K562 (cell line): ENCODE measurements around the gene THOP1. TPM values are rescaled to one million over a fixed set of nuclear protein-coding genes. Genes with fewer than 3 reads are reported as not detected.

Experiments used
- ATF1 ChIP-seq, 2 experiments: fragments of 450-650 bp in 1 of 2; IDR thresholded peaks; 2 replicates each; pipeline ENCODE4 v1.6.1; 2016; ENCODE audit warnings: missing compliant biosample characterization in 1 of 2, missing genetic modification characterization in 1 of 2
- CAMTA2 ChIP-seq: fragments of 250-450 bp; sonication (Bioruptor Pico); conservative IDR thresholded peaks from 2 replicates; pipeline ENCODE4 v1.5.1; 2022
- CEBPB ChIP-seq: fragments of 450-650 bp; IDR thresholded peaks from 2 replicates; pipeline ENCODE4 v1.6.1; 2016; ENCODE audit warnings: missing genetic modification characterization, missing compliant biosample characterization
- E2F3 ChIP-seq: fragments of 250-450 bp; sonication (Bioruptor Pico); IDR thresholded peaks from 2 replicates; pipeline ENCODE4 v1.4.0; 2020; ENCODE audit warnings: mild to moderate bottlenecking
- E2F5 ChIP-seq: sonication (generic); formaldehyde crosslinking; IDR thresholded peaks from 2 replicates; pipeline ENCODE4 v1.8.0; 2022; ENCODE audit warnings: mild to moderate bottlenecking, missing genetic modification reagents
- FOXP4 ChIP-seq: sonication (generic); formaldehyde crosslinking; IDR thresholded peaks from 2 replicates; pipeline ENCODE4 v1.8.0; 2022; ENCODE audit warnings: mild to moderate bottlenecking, missing genetic modification reagents, borderline replicate concordance
- GATAD2B ChIP-seq: fragments of 450-650 bp; IDR thresholded peaks from 2 replicates; pipeline ENCODE4 v1.6.1; 2017; ENCODE audit warnings: mild to moderate bottlenecking, borderline replicate concordance
- HNRNPLL ChIP-seq: fragments of 200-400 bp; formaldehyde crosslinking; IDR thresholded peaks from 2 replicates; pipeline ENCODE4 v1.6.1; 2017; ENCODE audit warnings: low read length, low read depth, mild to moderate bottlenecking; ENCODE audit not compliant: poor library complexity, severe bottlenecking
- MXD1 ChIP-seq: fragments of 250-450 bp; sonication (Bioruptor Pico); IDR thresholded peaks from 2 replicates; pipeline ENCODE4 v1.8.0; 2021; ENCODE audit warnings: borderline replicate concordance, mild to moderate bottlenecking, moderate library complexity; ENCODE audit not compliant: poor library complexity, severe bottlenecking
- MYC ChIP-seq, 2 experiments: fragments of 250-450 bp in 1 of 2; sonication (Bioruptor Pico) in 1 of 2; IDR thresholded peaks; 2 replicates each; pipeline versions ENCODE4 v1.5.1 to v1.6.1; 2012 to 2021; ENCODE audit warnings: low read depth in 2 of 2, borderline replicate concordance in 1 of 2, improper control_type of control experiment in 1 of 2, low read length in 1 of 2, mild to moderate bottlenecking in 1 of 2, moderate library complexity in 1 of 2
- POLR2AphosphoS2 ChIP-seq: IDR thresholded peaks from 2 replicates; pipeline ENCODE4 v1.6.1; 2012; ENCODE audit warnings: low read length, improper control_type of control experiment
- RBBP5 ChIP-seq: fragments of 200-600 bp; sonication (generic); IDR thresholded peaks from 2 replicates; pipeline ENCODE4 v1.6.1; 2012; ENCODE audit warnings: borderline replicate concordance, mild to moderate bottlenecking, low read length, control low read depth, inconsistent platforms; ENCODE audit not compliant: insufficient read depth, poor library complexity, severe bottlenecking
- RFX7 ChIP-seq: fragments of 250-450 bp; sonication (Bioruptor Pico); IDR thresholded peaks from 2 replicates; pipeline ENCODE4 v1.5.1; 2021; ENCODE audit warnings: mild to moderate bottlenecking
- TFE3 ChIP-seq: fragments of 450-650 bp; formaldehyde crosslinking; IDR thresholded peaks from 2 replicates; pipeline ENCODE4 v1.4.0; 2020; ENCODE audit warnings: mild to moderate bottlenecking, mixed read lengths
- polyA plus RNA-seq, 8 experiments: library from polyadenylated mRNA; depleted of rRNA in 4 of 8; stranded (reverse) in 5 of 8; unstranded in 3 of 8; fragments of >200 nt; fragmentation: Nextera tagmentation in 2 of 8; fragmentation: Illumina TruSeq in 1 of 8; extraction: Ambion mirVana in 2 of 8; extraction: Trizol in 1 of 8; gene quantifications; 2 replicates each; pipeline versions ENCODE4 v1.2.1 to v1.2.3, GENCODE V29; 2011 to 2014; ENCODE audit warnings: inconsistent platforms in 1 of 8, missing spikeins in 1 of 8
- total RNA-seq, 7 experiments: library from RNA; depleted of rRNA in 6 of 7; stranded (reverse); fragments of >200 nt in 6 of 7; fragmentation: Illumina TruSeq in 2 of 7; extraction: Trizol in 2 of 7; gene quantifications; 2 replicates each; pipeline versions ENCODE4 v1.2.1 to v1.2.3, GENCODE V29; 2011 to 2021; ENCODE audit warnings: low replicate concordance in 1 of 7
- TF ChIP-seq, protein P1 (sequence below): sonication (generic); formaldehyde crosslinking; IDR thresholded peaks from 2 replicates; pipeline ENCODE4 v1.8.0; 2022; ENCODE audit warnings: mild to moderate bottlenecking, missing genetic modification reagents

THOP1 gene
- total and polyA plus RNA-seq, 9 of the 15 experiments (the other 6 are each of a cell fraction or from before 2014, with no cell fraction given), result 1.3 to 255 (median 96.1) TPM

DNA sequence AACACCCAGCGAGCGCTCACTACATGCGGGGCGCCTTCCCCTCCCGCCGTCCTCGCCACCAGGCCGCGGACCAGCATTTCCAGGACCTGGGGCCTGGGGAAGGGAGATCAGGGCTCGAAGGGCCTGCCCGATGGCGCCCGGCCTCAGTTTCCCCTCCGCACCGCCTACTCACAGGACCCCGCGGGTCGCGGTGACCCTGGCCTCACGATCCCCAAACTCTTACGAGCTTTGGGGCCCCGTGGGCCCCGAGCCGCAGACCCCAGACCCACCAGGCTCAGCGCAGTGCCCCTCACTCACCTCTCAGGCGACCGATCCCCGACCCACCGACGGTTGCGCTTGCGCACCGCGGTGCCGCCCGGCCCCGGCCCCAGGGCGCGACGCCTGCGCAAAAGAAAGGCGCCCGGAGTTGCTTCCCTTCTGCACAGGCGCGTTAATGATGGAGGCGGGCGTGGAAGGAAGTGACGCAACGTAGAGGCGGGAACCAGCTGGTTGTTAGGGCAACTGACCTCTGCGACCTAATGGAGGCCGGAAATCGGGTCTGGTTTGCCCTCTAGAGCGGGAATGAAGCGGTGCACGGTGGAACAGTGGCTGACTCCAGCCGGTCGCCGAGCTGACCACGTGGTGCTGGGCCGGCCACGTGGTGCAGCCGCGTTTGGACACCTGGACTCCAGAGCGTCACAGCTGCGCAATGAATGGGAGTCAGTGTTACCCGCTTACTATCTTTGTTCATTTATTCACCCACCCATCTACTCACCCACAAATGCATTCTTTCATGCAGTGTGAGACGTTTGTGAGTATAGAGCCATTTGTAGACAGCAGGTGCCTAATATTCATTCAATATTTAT is 2.1 kb upstream of the THOP1 start, which contains the start of gene SGTA (continued):
- TF ChIP-seq HNRNPLL, result peak; percentile 69
- peak; percentile 99 for TF ChIP-seq FOXP4
- peak; percentile 84 for TF ChIP-seq TFE3 (CRISPR knock-in tag)
- peak; percentile 68 for TF ChIP-seq ATF1 (CRISPR knock-in tag; IDR thresholded peaks at IDR 0.05)
- TF ChIP-seq ATF1 (tag; IDR thresholded peaks at IDR 0.05), result peak; percentile 97
- peak; percentile 99 for TF ChIP-seq E2F5 (CRISPR knock-in tag)
- TF ChIP-seq MXD1 (CRISPR knock-in tag), result peak; percentile 95
- peak; percentile 100 for TF ChIP-seq MYC (IDR thresholded peaks at IDR 0.05; ENCODE audit: low read depth, low read length)
- peak; percentile 100 for TF ChIP-seq MYC (CRISPR knock-in tag; IDR thresholded peaks at IDR 0.05; ENCODE audit: borderline replicate concordance, low read depth)
- TF ChIP-seq, protein P1, sequence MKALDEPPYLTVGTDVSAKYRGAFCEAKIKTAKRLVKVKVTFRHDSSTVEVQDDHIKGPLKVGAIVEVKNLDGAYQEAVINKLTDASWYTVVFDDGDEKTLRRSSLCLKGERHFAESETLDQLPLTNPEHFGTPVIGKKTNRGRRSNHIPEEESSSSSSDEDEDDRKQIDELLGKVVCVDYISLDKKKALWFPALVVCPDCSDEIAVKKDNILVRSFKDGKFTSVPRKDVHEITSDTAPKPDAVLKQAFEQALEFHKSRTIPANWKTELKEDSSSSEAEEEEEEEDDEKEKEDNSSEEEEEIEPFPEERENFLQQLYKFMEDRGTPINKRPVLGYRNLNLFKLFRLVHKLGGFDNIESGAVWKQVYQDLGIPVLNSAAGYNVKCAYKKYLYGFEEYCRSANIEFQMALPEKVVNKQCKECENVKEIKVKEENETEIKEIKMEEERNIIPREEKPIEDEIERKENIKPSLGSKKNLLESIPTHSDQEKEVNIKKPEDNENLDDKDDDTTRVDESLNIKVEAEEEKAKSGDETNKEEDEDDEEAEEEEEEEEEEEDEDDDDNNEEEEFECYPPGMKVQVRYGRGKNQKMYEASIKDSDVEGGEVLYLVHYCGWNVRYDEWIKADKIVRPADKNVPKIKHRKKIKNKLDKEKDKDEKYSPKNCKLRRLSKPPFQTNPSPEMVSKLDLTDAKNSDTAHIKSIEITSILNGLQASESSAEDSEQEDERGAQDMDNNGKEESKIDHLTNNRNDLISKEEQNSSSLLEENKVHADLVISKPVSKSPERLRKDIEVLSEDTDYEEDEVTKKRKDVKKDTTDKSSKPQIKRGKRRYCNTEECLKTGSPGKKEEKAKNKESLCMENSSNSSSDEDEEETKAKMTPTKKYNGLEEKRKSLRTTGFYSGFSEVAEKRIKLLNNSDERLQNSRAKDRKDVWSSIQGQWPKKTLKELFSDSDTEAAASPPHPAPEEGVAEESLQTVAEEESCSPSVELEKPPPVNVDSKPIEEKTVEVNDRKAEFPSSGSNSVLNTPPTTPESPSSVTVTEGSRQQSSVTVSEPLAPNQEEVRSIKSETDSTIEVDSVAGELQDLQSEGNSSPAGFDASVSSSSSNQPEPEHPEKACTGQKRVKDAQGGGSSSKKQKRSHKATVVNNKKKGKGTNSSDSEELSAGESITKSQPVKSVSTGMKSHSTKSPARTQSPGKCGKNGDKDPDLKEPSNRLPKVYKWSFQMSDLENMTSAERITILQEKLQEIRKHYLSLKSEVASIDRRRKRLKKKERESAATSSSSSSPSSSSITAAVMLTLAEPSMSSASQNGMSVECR (CRISPR knock-in tag), result peak; percentile 96
- peak; percentile 91 for TF ChIP-seq E2F3 (CRISPR knock-in tag)
- TF ChIP-seq CEBPB (tag), result peak; percentile 95
- no peak for TF ChIP-seq GATAD2B
- TF ChIP-seq RFX7 (CRISPR knock-in tag), result peak; percentile 73; the same call in 1 of the 2 replicates
- peak; percentile 71 for TF ChIP-seq RBBP5
- no peak; the same call in 1 of the 2 replicates for TF ChIP-seq POLR2AphosphoS2
- no peak for TF ChIP-seq CAMTA2
